COLO668 (cell line): ENCODE results near the gene EFCAB5.

Experiments
- DNase-seq: peaks from one replicate; lab custom pipeline; 2025; ENCODE audit not compliant: unreplicated experiment; lab: John Stamatoyannopoulos, UW

Gene EFCAB5

GRCh38 chr17:30153463-30153862, 212.0 kb downstream of the EFCAB5 start:
- DNase-seq, result no peak

DNA sequence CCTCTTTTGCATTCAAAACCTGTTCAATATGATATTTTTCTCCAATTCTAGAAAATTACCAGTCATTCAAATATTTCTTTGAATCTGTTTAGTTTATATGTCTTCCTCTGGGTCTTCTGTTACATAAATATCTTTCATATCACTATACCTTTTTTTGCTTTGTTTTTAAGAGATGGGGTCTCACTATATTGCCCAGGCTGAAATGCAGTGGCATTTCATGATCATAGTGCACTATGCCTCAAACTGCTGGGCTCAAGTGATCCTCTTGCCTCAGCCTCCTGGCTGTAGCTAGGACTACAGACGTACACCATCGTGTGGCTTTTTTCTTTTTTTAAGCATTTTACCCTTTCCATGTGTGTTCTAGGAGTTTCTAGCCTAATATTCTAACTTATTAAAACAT, 214.0 kb downstream of the EFCAB5 start:
- no peak for DNase-seq
